HCT116 (cell line): Measurements from ENCODE around the gene PLEKHG3.

Experiments
- EZH2phosphoT487 ChIP-seq: fragments of 200-600 bp; IDR thresholded peaks from 2 replicates; pipeline ENCODE4 v1.6.1; 2018; ENCODE audit warnings: antibody characterized with exemption, borderline replicate concordance
- POLR2AphosphoS5 ChIP-seq: IDR thresholded peaks from 2 replicates; pipeline ENCODE4 v1.6.1; 2011; ENCODE audit warnings: mild to moderate bottlenecking, low read depth, low read length, moderate library complexity
- SIN3A ChIP-seq: IDR thresholded peaks from 2 replicates; pipeline ENCODE4 v1.6.1; 2012; ENCODE audit warnings: low read depth
- SP1 ChIP-seq: IDR thresholded peaks from 2 replicates; pipeline ENCODE4 v1.6.1; 2012; ENCODE audit warnings: low read depth
- TF ChIP-seq, protein P1 (sequence below): IDR thresholded peaks from 2 replicates; pipeline ENCODE4 v1.6.1; 2012

- no peak for TF ChIP-seq EZH2phosphoT487
- no peak for TF ChIP-seq SP1
- no peak for TF ChIP-seq SIN3A
- TF ChIP-seq POLR2AphosphoS5: no peak
- TF ChIP-seq, protein P1, sequence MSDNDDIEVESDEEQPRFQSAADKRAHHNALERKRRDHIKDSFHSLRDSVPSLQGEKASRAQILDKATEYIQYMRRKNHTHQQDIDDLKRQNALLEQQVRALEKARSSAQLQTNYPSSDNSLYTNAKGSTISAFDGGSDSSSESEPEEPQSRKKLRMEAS: no peak
Measured at GRCh38 chr14:64760916-64761315, 56.7 kb downstream of the PLEKHG3 start.
